Measurements from ENCODE around the gene HAUS8. TPM values are rescaled to one million over a fixed set of nuclear protein-coding genes. Genes with fewer than 3 reads are reported as not detected.

The HAUS8 gene
- polyA plus RNA-seq, 3 donors = 12.5 to 17.0 (median 14.8) TPM

DNA sequence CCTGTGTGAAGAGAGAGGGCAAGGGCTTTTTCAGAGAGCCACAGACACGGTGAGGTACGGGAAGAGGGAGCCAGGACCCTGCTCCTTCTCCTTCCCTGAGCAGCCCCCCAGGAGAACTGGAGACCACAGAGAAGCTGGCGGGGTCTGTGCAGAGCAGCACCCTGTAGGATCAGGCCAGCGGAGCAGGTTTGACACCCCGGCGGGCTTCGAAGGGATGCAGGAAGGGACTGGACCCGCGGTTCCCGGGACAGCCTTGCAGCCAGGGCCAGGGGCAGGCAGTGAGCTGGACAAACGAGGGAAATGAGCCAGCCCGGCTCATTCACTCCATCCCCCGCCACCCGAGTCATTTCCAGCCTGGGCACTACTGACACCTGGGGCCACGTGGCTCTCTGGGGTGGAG, 70.9 kb downstream of the HAUS8 start:
- no peak for DNase-seq

DNA sequence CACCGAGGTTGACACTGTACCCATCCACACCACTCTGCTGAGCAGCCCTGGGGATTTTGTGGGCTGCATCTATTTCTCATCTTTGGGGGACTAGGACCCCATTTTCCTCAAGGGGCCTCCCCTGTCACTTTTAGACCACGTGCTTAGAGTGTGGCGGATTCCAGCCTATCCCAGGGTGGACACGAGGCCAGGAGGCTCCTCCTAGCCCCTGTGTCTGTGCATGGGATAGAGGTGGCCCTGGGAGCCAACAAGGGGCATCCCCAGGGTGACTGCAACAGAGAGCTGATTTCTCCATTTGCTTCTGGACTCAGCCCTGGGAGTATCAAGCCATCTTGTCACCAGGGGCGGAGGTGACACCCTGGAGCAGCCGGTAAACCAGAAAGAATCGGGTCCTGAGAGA, 72.8 kb downstream of the HAUS8 start:
- DNase-seq = no peak

DNA sequence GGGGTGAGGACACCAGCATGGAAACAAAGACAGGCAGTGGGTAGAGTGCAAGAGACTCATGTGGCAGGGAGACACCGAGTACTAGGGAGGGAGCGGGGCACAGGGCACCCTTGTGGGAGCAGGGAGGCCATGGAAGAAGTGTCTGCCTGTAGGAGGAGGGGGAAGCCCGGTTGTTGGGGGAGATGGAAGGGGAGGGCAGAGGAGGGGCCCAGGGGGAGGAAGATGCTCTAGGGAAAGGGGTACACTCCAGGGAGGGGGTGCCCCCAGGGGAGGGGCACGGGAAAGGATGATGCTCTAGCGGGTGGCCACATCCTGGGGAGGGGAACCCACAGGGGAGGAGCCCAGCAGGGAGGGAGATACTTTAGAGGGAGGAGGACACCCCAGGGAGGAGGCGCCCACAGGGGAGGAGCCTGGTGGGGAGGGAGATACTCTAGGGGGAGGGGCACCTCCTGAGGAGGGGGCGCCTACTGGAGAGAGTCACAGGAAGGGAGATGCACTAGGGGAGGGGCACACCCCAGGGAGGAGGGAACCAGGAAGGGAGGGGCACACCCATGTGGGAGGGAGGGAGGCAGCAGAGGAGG, 73.6 kb downstream of the HAUS8 start:
- DNase-seq = no peak

Other genes starting within 250 kb of the HAUS8 start
- 10 to 100 TPM; 57.1 to 95.5 (median 92.6) TPM for gene SIN3B, start 246.1 kb downstream of the HAUS8 start, polyA plus RNA-seq (ENCODE audit: insufficient read length in 3 of 3)
- gene F2RL3, start 186.5 kb downstream of the HAUS8 start, polyA plus RNA-seq (ENCODE audit: insufficient read length in 3 of 3) = 1 to 10 TPM in 2 of 3 donors, under 1 TPM in 1; 0.95 to 1.4 (median 1.1) TPM
- 10 to 100 TPM; 43.6 to 53.0 (median 44.0) TPM for gene CPAMD8, start 48.6 kb downstream of the HAUS8 start, polyA plus RNA-seq (ENCODE audit: insufficient read length in 3 of 3)
- 10 to 100 TPM; 54.4 to 64.1 (median 56.9) TPM for gene MYO9B, start 325 bp upstream of the HAUS8 start, polyA plus RNA-seq (ENCODE audit: insufficient read length in 3 of 3)
- gene USE1, start 139.9 kb upstream of the HAUS8 start, polyA plus RNA-seq (ENCODE audit: insufficient read length in 3 of 3) = 10 to 100 TPM; 27.1 to 35.5 (median 29.1) TPM
- gene OCEL1, start 150.8 kb upstream of the HAUS8 start, polyA plus RNA-seq (ENCODE audit: insufficient read length in 3 of 3) = 10 to 100 TPM; 20.4 to 22.9 (median 21.2) TPM
- 10 to 100 TPM; 45.9 to 70.9 (median 56.8) TPM for gene NR2F6, start 170.5 kb upstream of the HAUS8 start, polyA plus RNA-seq (ENCODE audit: insufficient read length in 3 of 3)
- gene USHBP1, start 189.3 kb upstream of the HAUS8 start, polyA plus RNA-seq (ENCODE audit: insufficient read length in 3 of 3) = 1 to 10 TPM; 5.9 to 7.8 (median 6.0) TPM
- gene BABAM1, start 192.0 kb upstream of the HAUS8 start, polyA plus RNA-seq (ENCODE audit: insufficient read length in 3 of 3) = 100 to 1,000 TPM in 2 of 3 donors, 10 to 100 TPM in 1; 96.7 to 113 (median 107) TPM
- 1 to 10 TPM in 2 of 3 donors, under 1 TPM in 1; 0.91 to 2.3 (median 1.9) TPM for gene ANKLE1, start 206.4 kb upstream of the HAUS8 start, polyA plus RNA-seq (ENCODE audit: insufficient read length in 3 of 3)
- gene ABHD8, start 228.0 kb upstream of the HAUS8 start, polyA plus RNA-seq (ENCODE audit: insufficient read length in 3 of 3) = 10 to 100 TPM in 2 of 3 donors, 1 to 10 TPM in 1; 9.7 to 13.5 (median 12.3) TPM
- 10 to 100 TPM; 59.2 to 71.3 (median 63.5) TPM for gene MRPL34, start 230.4 kb upstream of the HAUS8 start, polyA plus RNA-seq (ENCODE audit: insufficient read length in 3 of 3)
- gene DDA1, start 234.1 kb upstream of the HAUS8 start, polyA plus RNA-seq (ENCODE audit: insufficient read length in 3 of 3) = 10 to 100 TPM; 34.6 to 42.5 (median 40.7) TPM

Data from renal pelvis (tissue), 4 donors.